NCI-H1694 treated with DMSO at 0.1 percent for 48 hours (cell line): ENCODE measurements around the gene LRRK2.
"Not testable (repeated sequence)": the region's sequence is repeated elsewhere in the genome, so short reads cannot be mapped to it uniquely, and the experiment has no call there.

Experiments used
- DNase-seq: peaks from one replicate; lab custom pipeline; 2025; lab: John Stamatoyannopoulos, UW

The LRRK2 gene

GRCh38 chr12:40248585-40249297 lies 23.9 kb downstream of the LRRK2 start:
- no peak for DNase-seq

- not testable (repeated sequence) for DNase-seq
Observed at GRCh38 chr12:40250652-40251051, 25.9 kb downstream of the LRRK2 start.

GRCh38 chr12:40253936-40254335 lies 29.1 kb downstream of the LRRK2 start:
- DNase-seq = no peak

GRCh38 chr12:40254455-40255085 lies 29.8 kb downstream of the LRRK2 start:
- no peak for DNase-seq

- no peak for DNase-seq
Observed at GRCh38 chr12:40258371-40258770, 33.6 kb downstream of the LRRK2 start.

- no peak for DNase-seq
Observed at GRCh38 chr12:40261937-40262336, 37.1 kb downstream of the LRRK2 start.

- no peak for DNase-seq
Observed at GRCh38 chr12:40262657-40263056, 37.9 kb downstream of the LRRK2 start.

- no peak for DNase-seq
Observed at GRCh38 chr12:40263616-40264409, 39.0 kb downstream of the LRRK2 start.

GRCh38 chr12:40271981-40272664 lies 47.3 kb downstream of the LRRK2 start:
- no peak for DNase-seq

GRCh38 chr12:40281791-40282364 lies 57.1 kb downstream of the LRRK2 start:
- DNase-seq = no peak

- DNase-seq = no peak
Observed at GRCh38 chr12:40286583-40286982, 61.8 kb downstream of the LRRK2 start.

GRCh38 chr12:40287369-40287975 lies 62.7 kb downstream of the LRRK2 start:
- DNase-seq = no peak

- no peak for DNase-seq
Observed at GRCh38 chr12:40292788-40293429, 68.1 kb downstream of the LRRK2 start.

- DNase-seq = no peak
Observed at GRCh38 chr12:40298341-40298740, 73.5 kb downstream of the LRRK2 start.

GRCh38 chr12:40300490-40300889 lies 75.7 kb downstream of the LRRK2 start:
- DNase-seq = no peak

- no peak for DNase-seq
Observed at GRCh38 chr12:40309001-40309400, 84.2 kb downstream of the LRRK2 start.

- DNase-seq = no peak
Observed at GRCh38 chr12:40310211-40310610, 85.4 kb downstream of the LRRK2 start.

GRCh38 chr12:40312196-40312595 lies 87.4 kb downstream of the LRRK2 start:
- no peak for DNase-seq

- DNase-seq = peak; percentile 29
Observed at GRCh38 chr12:40312982-40313576, 88.3 kb downstream of the LRRK2 start.

- no peak for DNase-seq
Observed at GRCh38 chr12:40313928-40314327, 89.1 kb downstream of the LRRK2 start.

GRCh38 chr12:40314927-40315326 lies 90.1 kb downstream of the LRRK2 start:
- DNase-seq = no peak
